ENCODE results near the gene HENMT1. TPM values are rescaled to one million over a fixed set of nuclear protein-coding genes. Genes with fewer than 3 reads are reported as not detected.
"Not testable (repeated sequence)": the region's sequence is repeated elsewhere in the genome, so short reads cannot be mapped to it uniquely, and the experiment has no call there.

Gene HENMT1
- total RNA-seq, 2 donors from 2014 or later = 0.41 to 0.55 TPM

- H3K36me3 ChIP-seq = no peaks in the 10 kb centered on the region
- H3K27me3 ChIP-seq = no peaks in the 10 kb centered on the region
- no peak for DNase-seq (ENCODE audit: low spot score)
- H3K4me3 ChIP-seq = no peak overlapping the region
- no peak for TF ChIP-seq CTCF (IDR thresholded peaks at IDR 0.05)
- H3K4me1 ChIP-seq = no peaks in the 10 kb centered on the region
- H3K27ac ChIP-seq = no peak overlapping the region
- no peaks in the 10 kb centered on the region for H3K9me3 ChIP-seq
Observed at GRCh38 chr1:108668777-108669176, 7.9 kb upstream of the HENMT1 start.

GRCh38 chr1:108667422-108667821 is 6.5 kb upstream of the HENMT1 start:
- H3K4me1 ChIP-seq; H3K27ac ChIP-seq; H3K36me3 ChIP-seq; H3K27me3 ChIP-seq; DNase-seq (ENCODE audit: low spot score); H3K9me3 ChIP-seq; H3K4me3 ChIP-seq: not testable (repeated sequence)

GRCh38 chr1:108665771-108666170 is 4.9 kb upstream of the HENMT1 start:
- Histone ChIP-seq H3K4me3 (no peak overlapping the region), H3K4me1 (peaks cover 0 to 6% of the 10 kb centered on the region in 2 donors), H3K27me3 (no peaks in the 10 kb centered on the region), H3K27ac (no peak overlapping the region), H3K9me3 (no peaks in the 10 kb centered on the region), H3K36me3 (no peaks in the 10 kb centered on the region)
- DNase-seq (ENCODE audit: low spot score) = no peak
- no peak for TF ChIP-seq CTCF (IDR thresholded peaks at IDR 0.05)

GRCh38 chr1:108665067-108665466 is 4.2 kb upstream of the HENMT1 start:
- no peaks in the 10 kb centered on the region for H3K9me3 ChIP-seq
- H3K27me3 ChIP-seq = no peaks in the 10 kb centered on the region
- TF ChIP-seq CTCF (IDR thresholded peaks at IDR 0.05) = no peak
- no peaks in the 10 kb centered on the region for H3K36me3 ChIP-seq
- peaks cover 0 to 6% of the 10 kb centered on the region in 2 donors for H3K4me1 ChIP-seq
- no peak for DNase-seq (ENCODE audit: low spot score)
- no peak overlapping the region for H3K27ac ChIP-seq
- no peak overlapping the region for H3K4me3 ChIP-seq

- no peak for DNase-seq (ENCODE audit: low spot score)
- H3K9me3 ChIP-seq = no peaks in the 10 kb centered on the region
- no peak for TF ChIP-seq CTCF (IDR thresholded peaks at IDR 0.05)
- H3K4me1 ChIP-seq = peaks cover 0 to 6% of the 10 kb centered on the region in 2 donors
- no peaks in the 10 kb centered on the region for H3K36me3 ChIP-seq
- no peak overlapping the region for H3K27ac ChIP-seq
- no peaks in the 10 kb centered on the region for H3K27me3 ChIP-seq
- no peak overlapping the region for H3K4me3 ChIP-seq
Observed at GRCh38 chr1:108664481-108664880, 3.6 kb upstream of the HENMT1 start.

- TF ChIP-seq CTCF (IDR thresholded peaks at IDR 0.05) = no peak
- Histone ChIP-seq H3K9me3 (no peaks in the 10 kb centered on the region), H3K36me3 (no peaks in the 10 kb centered on the region), H3K4me1 (peaks cover 0 to 6% of the 10 kb centered on the region in 2 donors), H3K27ac (no peak overlapping the region), H3K27me3 (no peaks in the 10 kb centered on the region), H3K4me3 (no peak overlapping the region)
- no peak for DNase-seq (ENCODE audit: low spot score)
Observed at GRCh38 chr1:108663074-108663473, 2.2 kb upstream of the HENMT1 start.

All from right atrium auricular region (tissue), 2 donors.